Activated CD8-positive, alpha-beta memory T cell treated with anti-CD3 and anti-CD28 coated beads for 24 hours (primary cell): Measurements from ENCODE around the gene SGCB.
"Not testable (repeated sequence)": the region's sequence is repeated elsewhere in the genome, so short reads cannot be mapped to it uniquely, and the experiment has no call there.

Experiments used
- DNase-seq: peaks from one replicate; pipeline ENCODE4 v3.0.0-alpha.2; 2020

Gene SGCB, protein sequence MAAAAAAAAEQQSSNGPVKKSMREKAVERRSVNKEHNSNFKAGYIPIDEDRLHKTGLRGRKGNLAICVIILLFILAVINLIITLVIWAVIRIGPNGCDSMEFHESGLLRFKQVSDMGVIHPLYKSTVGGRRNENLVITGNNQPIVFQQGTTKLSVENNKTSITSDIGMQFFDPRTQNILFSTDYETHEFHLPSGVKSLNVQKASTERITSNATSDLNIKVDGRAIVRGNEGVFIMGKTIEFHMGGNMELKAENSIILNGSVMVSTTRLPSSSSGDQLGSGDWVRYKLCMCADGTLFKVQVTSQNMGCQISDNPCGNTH

DNA sequence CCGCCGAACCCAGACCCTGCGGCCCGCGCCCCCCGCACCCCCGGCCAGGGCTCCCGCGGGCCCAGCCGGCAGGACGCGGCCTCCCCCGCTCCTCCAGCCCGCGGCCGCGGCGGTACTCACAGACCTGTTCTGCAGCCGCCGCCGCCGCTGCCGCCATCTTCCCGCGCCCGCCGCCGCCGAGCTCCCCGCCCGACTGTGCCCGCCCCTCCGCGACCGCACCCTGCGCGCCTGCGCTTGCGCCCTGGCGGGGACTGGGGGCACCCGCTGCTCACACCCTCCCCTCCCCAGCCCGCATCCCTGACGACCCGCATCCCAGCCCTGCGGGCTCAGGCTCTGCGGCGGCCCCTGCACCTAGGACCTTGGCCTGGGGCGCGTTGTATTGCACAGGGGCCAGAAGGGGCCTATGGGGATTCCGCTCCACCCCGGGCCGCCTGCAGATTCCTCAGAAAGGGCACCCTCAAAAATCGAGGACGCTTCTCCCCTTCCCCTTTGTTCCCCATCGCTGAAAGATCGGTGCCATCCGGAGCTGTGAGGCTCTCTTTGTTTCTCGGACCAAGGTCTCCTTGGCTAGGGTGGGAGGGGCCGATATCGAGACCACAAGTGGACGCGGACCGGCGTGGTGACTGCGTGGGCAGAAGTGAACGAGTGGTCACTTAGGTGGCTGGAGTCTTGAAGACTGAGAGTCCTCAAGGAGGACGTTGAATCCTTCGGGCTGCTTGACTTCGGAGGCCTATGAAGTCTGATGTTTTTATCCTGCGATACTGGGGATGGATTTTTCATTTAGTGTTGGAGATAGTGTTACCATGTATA lies at the start of gene SGCB:
Gene SGCB, minus strand, starts transcription at position 197 of the 810 bp plus-strand sequence. Its CDS starts 40 bp downstream, at position 157.
- peak; percentile 90 for DNase-seq

DNA sequence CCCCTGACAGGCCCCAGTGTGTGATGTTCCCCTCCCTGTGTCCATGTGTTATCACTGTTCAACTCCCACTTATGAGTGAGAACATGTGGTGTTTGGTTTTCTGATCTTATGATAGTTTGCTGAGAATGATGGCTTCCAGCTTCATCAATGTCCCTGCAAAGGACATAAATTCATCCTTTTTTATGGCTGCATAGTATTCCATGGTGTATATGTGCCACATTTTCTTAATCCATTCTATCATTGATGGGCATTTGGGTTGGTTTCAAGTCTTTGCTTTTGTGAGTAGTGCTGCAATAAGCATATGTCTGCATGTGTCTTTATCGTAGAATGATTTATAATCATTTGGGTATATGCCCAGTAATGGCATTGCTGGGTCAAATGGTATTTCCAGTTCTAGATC lies 48.3 kb upstream of the SGCB start:
- not testable (repeated sequence) for DNase-seq

DNA sequence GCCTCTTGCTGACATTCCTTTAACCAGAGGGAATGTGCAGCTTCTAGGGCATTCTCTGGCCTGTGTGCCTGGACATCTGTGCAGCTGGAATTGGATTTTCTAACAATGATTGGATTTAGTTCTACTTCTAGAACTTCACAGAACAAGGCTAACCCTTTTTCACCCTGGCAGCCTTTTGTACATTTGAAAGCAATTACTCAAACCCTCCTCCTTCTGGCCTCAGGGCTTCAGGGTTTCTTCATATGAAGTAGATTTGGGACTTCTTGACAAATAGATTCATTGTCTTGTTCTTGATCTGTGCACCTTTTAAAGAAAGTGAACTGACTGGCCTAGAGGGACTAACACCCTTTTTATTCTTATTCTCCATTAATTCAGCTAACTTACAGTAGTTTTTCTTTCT lies 43.1 kb upstream of the SGCB start:
- DNase-seq = no peak

DNA sequence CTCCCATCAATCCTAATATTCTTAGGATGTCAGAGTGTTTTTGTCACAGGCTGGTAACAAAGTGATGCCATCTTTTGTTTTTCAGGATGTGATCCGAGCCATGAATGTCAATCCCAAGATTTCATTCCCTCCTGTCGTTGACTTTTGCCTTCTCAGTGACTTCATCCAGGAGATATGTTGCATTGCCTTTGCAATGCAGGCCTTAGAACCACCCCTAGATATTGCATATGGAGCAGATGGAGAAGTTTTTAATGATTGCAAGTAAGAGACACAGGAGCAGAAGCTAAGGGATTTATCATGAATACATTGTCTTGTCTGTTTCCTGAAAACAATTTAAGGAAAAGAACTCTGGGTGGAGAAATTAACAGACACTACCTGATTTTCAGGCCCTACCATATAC lies 41.6 kb upstream of the SGCB start:
- no peak for DNase-seq

DNA sequence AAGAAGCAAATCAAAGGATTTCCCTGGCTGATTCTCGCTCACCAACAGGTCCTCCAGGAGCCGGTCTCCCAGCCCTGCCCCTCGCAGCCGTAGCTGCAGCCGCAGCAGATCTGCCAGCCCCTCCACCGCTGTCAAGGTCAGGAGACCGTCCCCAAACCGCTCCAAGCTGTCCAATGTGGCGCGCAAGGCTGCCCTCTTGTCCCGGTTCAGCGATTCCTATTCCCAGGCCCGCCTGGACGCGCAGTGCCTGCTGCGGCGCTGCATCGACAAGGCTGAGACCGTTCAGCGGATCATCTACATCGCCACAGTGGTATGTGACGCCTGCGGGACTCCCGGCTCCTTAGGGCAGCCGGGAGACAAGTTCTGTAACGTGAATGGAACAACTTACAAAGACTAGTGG lies 38.6 kb upstream of the SGCB start:
- no peak for DNase-seq

DNA sequence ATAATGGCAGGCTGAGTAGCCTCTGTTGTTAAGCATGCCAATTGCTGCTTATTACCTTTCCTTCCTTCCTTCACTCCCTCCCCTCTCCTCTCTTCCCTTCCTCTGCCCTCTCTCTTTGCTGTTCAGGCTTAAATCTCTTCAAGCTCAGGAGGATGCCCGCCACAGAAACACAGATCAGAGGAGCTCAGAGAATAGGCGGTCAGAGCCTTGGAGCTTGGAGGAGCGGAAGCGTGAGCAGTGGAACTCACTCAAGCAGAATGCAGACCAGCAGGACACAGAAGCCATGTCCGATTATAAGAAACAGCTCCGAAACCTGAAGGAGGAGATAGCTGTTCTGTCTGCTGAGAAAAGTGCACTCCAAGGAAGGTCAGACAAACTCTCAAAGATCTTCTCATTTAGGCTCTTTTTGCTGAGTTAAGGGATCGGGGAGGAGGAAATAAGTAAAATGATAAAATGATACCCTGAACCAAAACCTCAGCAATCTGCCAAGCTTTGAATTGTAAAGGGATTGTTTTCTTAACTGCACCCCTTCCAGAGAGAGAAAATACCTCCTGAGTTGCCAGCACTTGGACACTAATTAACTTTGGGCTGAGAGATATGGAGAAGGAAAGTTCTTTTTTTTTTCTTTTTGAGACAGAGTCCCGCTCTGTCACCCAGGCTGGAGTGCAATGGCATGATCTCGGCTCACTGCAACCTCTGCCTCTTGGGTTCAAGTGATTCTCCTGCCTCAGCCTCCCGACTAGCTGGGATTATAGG lies 33.9 kb upstream of the SGCB start:
- no peak for DNase-seq

DNA sequence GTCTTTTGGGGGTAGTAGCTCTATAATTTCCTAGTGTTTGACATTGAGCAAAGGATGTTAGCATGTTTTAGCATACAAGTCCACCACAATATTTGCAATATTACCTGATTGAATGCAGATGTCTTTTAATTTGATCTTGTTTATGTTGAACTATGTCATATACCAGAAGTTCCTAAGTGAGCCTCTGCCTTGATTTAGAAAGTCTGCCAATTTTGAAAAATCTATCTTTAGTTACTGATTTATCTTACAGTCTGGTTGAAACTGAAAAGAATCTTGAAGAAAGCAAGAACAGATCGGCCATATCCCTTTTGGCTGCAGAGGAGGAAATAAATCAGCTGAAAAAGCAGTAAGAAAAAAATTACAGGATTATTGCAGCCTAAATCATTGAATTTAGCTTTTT lies 31.5 kb upstream of the SGCB start:
- no peak for DNase-seq

DNA sequence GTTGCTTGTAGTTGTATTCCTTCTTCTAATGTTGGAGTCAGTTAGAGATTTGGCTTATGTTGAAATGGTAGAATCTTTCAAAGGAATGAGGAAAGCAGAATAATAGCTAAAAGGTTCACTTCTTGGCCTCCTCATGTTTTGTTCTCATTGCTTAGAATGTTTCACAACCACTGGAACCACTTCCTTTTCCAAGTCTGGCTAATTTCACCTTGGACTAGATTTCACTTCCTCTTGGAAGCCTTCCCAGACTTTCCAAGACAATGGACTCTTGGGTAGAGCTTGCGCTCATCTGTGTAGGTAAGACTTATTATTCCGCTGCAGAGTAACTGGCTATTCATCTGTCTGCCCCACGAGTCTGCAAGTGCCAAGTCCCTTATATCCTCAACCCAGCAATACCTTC lies 21.3 kb upstream of the SGCB start:
- DNase-seq = no peak

DNA sequence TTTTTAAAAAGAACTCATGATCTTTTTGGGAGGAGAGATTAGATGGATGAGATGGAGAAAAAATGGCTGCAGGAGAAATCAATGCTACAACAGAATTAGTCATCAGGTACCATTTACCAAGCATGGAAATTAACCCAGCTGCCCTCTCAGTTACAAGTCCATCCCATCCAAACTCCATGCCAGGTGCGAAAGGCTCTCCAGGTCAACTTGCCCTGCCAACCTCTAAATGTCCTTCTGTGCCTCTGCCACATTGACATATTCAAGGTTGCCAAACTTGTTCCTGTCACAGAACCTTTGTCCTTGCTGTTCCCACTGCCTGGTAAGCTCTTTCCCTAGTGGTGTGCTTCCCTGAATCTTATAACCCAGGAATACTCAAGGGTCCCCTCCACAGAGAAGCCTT lies 20.2 kb upstream of the SGCB start:
- no peak for DNase-seq

DNA sequence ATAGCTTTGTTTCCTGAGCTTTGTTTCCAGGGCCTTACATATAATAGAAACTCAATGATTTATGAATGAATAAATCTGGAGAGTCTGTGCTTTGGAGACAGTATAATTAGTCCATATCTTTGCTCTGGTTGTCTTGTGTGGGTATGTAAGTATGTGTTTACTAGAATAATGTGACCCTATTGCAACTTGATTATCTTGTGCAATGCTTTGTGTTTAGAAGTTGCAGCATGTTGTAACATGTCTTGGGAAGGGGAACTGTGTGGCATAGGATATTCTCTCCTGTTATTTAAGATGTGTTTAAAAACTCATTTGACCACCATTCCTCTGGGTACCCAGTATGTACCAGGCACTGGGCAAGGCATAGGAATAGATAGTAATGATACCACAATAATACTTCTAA lies 19.1 kb upstream of the SGCB start:
- no peak for DNase-seq

DNA sequence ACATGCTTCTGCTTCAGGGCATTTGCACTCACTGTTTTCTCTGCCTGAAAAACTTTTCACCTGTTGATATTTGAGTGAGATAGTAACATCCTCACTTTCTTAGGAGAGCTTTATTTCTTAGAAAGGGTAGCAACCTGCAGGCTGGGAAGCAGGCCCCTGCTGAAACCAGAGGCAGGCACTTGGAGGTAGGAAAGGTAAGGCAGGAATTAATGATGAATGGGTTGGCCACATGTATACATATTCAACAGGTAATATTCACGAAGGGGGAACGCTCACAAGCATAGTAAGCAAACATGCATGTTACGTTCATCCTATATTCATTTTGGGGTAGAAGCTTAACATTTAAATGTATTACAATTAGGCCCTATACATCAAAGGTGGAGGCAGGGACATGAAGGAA lies 16.2 kb upstream of the SGCB start:
- no peak for DNase-seq

DNA sequence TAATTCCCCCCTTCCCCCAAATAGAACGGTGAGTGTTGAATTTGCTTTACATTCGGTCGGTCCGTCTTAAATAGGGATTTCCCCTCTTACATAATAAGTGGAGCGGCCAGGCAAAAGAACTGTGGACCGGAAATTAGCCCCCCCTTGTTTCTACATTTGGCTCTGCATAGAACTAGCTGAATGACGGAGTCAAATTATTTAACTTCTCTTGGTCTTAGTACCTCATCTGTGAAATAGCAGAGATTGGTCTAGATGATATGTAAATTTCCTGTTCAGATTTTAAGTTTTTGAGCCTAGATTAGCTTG lies 14.3 kb upstream of the SGCB start:
- no peak for DNase-seq

DNA sequence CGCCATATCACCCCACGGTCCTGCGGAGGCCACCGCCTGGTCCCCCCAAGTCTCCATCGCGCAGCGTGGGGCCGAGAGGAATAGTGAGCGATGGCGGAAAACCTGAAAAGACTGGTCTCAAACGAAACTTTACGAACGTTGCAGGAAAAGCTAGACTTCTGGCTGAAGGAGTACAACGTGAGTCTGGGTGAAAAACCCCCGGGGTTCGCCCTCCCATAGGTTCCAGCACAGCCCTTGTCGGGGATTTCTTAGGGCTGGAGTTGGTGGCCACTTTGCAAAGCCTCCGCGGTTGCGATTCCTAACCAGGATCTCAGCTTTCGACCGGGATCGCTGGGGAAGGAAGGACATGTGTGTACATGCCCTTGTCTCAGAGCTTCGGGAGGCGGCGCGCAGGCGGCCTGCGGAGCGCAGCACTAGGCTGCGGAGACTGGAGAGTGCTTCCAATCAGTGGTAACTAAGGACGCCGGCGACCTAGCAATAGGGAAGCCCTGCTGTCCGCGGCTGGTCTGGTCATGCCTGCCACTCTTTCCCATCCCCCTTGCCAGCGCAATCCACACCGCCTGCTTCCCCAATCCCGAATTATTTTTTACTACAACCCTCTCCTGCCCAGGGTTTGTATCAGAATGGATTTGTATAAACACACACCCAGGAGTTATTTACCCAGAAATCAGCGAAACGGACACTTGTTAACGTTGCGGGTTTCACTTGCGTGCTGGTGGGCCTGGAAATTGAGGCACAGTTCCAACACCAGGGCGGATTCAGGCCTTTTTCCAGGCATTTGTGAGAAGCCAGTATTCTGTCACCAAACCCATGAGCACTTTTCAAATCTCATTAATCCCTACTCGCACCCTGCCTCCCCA lies 13.7 kb upstream of the SGCB start:
- DNase-seq = peak; percentile 58

DNA sequence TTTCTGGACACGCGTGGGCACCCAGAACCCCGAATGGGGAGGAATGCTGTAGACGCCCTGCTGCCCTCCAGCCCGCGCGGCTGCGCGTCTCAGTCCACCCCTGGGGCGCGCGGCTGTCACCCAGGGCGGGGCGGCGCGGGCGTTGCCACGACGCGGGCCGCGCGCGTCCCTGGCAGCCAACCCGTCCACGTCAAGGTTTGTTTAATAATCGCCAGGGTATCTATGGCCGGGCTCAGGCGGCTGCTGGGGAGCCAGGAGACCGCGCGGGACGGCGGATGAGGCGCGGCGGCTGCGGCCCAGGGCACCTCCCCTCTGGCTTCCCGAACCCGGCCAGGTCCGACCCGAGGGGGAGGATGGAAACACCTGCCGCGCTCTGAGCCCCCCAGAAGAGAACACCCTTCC lies 13.1 kb upstream of the SGCB start, which contains the start of gene SPATA18:
Gene SPATA18, plus strand, starts transcription at position 92 of the 402 bp plus-strand sequence. CDS start 401 bp downstream, outside the sequence.
- no peak for DNase-seq

DNA sequence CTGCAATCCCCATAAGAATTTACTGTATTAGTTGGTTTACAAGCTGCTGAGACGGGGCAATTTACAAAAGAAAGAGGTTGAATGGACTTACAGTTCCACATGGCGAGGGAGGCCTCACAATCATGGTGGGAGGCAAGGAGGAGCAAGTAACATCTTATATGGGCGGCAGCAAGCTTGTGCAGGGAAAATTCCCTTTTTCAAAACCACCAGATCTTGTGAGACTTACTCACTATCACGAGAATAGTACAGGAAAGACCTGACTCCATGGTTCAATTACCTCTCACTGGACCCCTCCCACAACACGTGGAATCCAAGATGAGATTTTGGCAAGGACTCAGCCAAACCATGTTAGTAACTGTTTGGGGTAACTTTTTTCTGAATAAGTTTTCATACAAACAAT lies 11.2 kb upstream of the SGCB start:
- no peak for DNase-seq

DNA sequence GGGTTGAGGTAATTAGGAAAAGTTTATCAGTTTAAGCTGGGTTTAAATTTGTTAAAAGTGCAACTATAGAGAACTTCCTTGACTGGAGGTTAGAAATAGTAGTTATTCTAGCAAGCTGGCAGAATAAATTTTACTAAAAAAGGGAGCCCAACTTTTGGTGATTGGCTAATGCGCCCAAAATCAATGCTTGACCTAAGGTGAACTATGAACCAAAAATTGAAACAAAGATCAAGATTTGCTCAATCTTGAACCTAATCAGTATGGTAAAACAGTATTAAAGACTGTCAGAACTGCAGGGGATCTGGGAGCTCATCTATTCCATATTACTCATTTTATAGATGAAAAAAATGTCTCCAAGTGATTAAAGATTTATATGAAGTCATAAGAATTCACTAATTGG lies 6.9 kb upstream of the SGCB start:
- no peak for DNase-seq

DNA sequence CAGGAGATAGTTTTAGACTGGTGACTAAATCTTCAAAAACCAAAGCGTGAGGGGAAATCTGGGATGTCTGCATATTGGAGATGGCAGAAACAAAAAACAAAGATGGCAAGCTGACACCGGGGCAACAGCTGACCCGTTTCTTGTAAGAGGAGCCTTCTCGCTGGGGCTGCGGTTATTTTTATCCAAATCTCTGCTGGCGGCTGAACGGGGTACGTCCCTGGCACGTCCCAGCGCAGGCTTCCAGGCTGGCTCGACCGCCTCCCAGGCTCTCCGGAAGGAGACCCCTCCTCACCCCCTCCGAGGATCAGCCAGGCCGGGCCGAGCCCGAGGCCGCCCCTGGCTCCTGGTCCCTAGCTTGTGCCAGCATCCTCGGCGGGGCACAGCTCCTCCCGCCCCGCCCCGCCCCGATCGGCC lies 403 bp downstream of the SGCB start:
- DNase-seq = no peak

DNA sequence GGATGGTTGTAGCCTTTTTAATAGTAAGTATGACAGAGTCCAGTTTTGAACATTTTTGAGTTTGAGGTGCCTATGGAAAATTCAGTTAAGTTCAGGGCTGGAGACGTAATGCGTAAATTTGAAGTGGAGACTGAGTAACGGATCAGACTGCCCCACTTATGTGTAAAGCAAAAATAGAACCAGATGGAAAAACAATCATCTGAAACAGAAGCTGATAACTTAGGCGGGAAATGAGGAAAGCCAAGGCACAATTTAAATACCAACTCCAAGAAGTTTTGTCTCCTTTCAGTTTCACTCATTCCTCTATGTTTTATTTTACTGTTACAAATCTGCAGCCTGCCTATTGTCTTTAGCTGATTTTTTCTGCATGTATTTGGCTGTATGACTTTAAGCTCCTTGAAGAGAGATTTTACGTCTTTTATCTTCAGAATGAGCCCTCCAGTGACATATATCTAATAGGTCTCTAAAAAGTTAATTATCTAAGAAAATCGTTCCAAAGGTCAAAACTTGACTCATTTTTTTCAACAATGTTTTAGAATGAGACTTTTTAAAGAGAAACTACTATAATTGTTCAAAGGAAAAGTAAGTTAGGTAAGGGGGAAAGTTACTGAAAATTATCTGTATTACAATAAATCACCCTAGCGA lies 1.1 kb downstream of the SGCB start:
- no peak for DNase-seq

DNA sequence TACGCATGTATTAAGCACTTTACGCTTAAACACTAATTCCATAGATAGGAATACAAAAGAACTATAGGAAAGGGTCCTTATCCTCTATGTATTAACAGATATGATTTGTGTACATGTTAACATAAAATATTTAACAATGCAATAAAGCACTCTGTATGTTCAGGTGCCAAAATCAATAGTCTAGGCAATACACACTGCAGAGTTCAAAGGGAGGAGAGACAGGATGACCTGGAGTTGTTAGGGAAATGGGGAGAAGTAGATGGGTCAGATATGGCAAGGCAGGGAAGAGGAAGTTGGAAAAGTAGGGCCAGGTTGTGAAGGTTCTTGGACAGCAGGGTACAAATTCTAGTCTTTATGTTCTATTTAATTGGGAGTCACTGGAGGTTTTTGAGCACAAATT lies 2.9 kb downstream of the SGCB start:
- DNase-seq = no peak

DNA sequence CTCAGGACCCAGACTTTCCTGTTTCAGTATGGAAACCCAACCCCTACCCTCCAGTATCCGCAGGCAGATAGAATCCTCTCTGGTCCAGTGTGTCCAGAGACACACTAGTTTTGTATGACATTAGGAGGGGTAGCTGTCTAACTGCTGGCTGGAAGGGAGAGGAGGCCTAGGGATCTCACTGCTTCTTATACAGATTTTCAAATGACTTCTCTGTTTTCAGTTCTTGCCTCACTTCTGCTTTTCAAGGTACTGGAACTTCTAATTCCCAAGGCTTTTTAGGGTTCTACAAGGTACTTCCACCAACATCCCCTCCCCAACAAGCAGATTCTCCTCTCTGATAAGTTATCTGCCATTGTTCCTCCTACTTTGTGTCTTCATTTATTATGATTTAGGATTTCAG lies 6.1 kb downstream of the SGCB start:
- DNase-seq = no peak

DNA sequence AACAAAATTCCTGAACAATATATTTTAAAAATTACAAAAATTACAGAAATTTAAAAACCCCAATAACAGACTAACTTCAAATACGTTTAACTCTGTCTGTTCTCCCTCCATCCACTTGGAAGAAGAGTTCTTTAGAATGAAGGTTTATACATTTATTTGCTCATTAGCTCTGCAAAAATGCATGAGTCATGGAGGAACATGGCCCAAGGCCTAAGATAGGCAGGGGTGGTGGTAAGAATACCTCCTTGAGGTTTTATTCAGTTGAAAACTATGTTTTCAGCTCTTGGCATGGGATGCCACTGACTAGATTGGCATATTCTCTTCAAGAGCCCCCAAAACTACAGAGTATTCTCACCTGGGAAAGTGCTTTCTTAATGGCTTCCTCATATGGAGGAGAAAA lies 9.1 kb downstream of the SGCB start:
- no peak for DNase-seq

DNA sequence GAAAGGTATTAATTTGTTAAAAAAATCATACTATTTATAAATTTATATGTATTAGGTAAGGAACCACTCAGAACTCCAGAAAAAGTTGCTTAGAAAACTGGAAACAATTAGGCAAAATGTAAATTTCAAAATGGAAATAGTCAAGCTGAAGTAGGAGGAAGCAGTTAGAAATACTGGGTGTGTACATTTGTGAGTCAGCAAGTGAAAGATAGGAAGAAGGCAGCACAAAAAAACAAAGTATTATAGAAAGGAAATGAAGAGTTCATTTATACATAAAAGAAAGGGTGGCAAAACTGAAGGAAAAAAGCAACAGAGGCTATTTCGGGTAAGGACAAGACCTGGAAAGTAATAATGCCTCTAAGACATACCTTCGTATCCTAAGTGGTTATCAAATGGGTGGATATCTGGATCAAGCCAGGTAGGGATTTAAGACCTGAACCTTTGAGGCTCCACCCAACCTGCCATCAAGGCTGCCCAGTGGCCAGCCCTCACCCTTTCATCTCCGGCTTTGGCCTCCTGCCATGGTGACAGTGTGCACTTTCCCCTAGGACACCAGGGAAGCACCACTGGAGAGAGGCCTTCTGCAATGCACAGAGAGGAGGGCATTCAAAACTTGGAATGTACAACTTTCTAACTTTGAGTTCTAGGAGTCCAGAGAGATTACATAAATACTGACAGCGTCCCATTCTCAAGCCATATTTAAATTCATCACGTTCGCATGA lies 18.0 kb downstream of the SGCB start, which contains the start of gene LRRC66:
Gene LRRC66, minus strand, starts transcription at position 428 of the 722 bp plus-strand sequence. CDS start 2,750 bp downstream, outside the sequence.
- no peak for DNase-seq
